ENCODE results near the gene GARNL3. TPM values are rescaled to one million over a fixed set of nuclear protein-coding genes. Genes with fewer than 3 reads are reported as not detected.
A peak's percentile ranks its signal among the peaks of the same experiment; 100 is the strongest.

GARNL3 gene
- total RNA-seq, 1 donor from 2014 or later: 31.4 TPM

DNA sequence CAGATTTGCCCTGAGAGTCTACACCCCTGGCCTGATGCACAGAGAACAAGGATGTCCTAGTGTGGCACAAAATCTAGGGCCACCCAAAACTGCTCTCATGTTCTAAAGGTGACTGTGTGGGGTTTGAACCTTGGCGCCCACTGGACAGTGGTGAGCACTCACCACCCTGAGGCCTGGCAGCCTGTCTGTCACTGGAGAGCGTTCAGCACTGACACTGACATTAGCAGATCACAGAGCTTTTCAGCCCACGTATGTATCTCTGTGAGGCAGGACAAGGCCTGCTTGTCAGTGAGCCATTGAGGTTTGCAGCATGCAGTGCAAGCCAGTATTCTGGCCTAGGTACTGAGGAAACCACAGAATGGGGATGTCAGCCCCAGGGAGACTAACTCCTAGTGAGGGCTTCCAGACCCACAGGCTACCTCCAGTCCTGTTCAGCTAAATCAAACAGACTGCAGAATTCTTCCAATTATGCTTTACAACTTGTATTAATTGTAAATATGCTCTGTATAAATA, 93.5 kb downstream of the GARNL3 start:
- peaks cover 13% of the 10 kb centered on the region for H3K4me1 ChIP-seq
- peak in 1 of 2 donors; percentile 83 for DNase-seq (ENCODE audit: extremely low spot score in 2 of 2)
- peaks cover 0 to 15% of the 10 kb centered on the region in 2 donors for H3K36me3 ChIP-seq
- intact Hi-C loops (cut with DNase I): no loop called here
- H3K27ac ChIP-seq: no peak overlapping the region
- no peak overlapping the region for H3K4me3 ChIP-seq
- no peak for TF ChIP-seq POLR2AphosphoS5 (IDR thresholded peaks at IDR 0.05; ENCODE audit: insufficient read depth in 1 of 2, low read depth in 1 of 2)
- no peak for TF ChIP-seq POLR2A (IDR thresholded peaks at IDR 0.05)
- TF ChIP-seq, protein P1, sequence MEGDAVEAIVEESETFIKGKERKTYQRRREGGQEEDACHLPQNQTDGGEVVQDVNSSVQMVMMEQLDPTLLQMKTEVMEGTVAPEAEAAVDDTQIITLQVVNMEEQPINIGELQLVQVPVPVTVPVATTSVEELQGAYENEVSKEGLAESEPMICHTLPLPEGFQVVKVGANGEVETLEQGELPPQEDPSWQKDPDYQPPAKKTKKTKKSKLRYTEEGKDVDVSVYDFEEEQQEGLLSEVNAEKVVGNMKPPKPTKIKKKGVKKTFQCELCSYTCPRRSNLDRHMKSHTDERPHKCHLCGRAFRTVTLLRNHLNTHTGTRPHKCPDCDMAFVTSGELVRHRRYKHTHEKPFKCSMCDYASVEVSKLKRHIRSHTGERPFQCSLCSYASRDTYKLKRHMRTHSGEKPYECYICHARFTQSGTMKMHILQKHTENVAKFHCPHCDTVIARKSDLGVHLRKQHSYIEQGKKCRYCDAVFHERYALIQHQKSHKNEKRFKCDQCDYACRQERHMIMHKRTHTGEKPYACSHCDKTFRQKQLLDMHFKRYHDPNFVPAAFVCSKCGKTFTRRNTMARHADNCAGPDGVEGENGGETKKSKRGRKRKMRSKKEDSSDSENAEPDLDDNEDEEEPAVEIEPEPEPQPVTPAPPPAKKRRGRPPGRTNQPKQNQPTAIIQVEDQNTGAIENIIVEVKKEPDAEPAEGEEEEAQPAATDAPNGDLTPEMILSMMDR (IDR thresholded peaks at IDR 0.05): no peak
- no peaks in the 10 kb centered on the region for H3K27me3 ChIP-seq
- H3K9me3 ChIP-seq: no peaks in the 10 kb centered on the region

DNA sequence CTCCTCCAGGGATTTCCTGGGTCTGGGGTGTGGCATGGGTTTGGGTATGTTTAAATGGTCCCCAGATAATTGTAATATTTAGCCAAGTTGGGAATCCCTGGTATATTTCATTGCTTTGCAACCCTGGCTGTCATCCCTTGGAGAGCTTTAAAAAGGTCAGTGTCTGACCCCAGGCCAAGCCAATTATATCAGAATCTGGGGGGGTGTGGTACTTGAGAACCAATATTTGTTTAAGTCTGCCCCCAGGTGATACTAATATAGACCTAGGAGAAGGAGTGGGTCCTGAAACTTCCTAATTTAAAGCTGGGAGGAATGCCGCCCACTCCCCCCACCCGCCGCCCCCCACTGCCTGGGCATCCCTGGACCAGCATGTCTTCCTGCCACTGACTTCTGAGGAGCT, 94.2 kb downstream of the GARNL3 start:
- intact Hi-C loops (cut with DNase I): no loop called here
- H3K4me1 ChIP-seq: peaks cover 13% of the 10 kb centered on the region
- no peak overlapping the region for H3K27ac ChIP-seq
- peak in 1 of 2 donors; percentile 62 for DNase-seq (ENCODE audit: extremely low spot score in 2 of 2)
- peaks cover 0 to 15% of the 10 kb centered on the region in 2 donors for H3K36me3 ChIP-seq
- TF ChIP-seq POLR2A (IDR thresholded peaks at IDR 0.05) (no peak), POLR2AphosphoS5 (IDR thresholded peaks at IDR 0.05; ENCODE audit: insufficient read depth in 1 of 2, low read depth in 1 of 2) (no peak)
- TF ChIP-seq, protein P1 (IDR thresholded peaks at IDR 0.05): no peak
- no peak overlapping the region for H3K4me3 ChIP-seq
- no peaks in the 10 kb centered on the region for H3K9me3 ChIP-seq
- H3K27me3 ChIP-seq: no peaks in the 10 kb centered on the region

DNA sequence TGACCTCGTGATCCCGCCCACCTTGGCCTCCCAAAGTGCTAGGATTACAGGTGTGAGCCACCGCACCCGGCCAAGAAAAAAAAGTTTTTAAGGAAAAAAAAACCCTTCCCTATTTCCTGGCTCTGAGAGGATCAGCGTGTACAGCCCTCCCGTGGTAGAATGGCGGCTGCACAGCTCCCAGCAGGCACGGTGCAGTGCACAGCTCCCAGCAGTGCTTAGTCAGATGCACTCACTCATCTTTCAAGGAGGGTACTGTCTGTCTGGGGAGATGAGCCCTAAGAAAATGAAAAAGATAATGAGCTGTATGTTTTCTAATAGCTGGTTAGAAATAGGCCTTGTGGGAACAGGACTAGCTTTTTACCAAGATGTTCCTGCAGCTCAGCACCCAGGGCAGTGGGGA, 95.7 kb downstream of the GARNL3 start:
- intact Hi-C loops (cut with DNase I): no loop called here
- Histone ChIP-seq H3K27ac (no peak overlapping the region), H3K9me3 (no peaks in the 10 kb centered on the region)

DNA sequence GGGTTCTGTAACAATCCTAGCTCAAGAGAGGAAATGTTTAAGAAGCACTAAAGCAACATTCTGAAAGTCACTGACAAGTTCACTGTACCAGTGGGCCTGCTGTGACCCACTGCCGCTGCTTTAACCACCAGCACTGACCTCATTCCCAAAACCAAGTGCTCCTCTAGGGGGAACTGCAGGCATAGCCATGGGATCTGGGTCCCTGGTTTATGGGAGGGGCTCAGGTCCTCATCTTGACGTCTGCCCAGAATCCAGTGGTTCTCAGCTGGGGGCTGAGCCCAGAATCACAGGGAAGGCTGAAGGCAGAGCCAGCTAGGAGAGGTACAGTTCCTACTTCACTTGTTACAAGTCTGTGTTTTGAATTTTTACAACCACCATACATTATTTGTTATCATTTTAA, 96.3 kb downstream of the GARNL3 start:
- H3K27ac ChIP-seq: no peak overlapping the region
- no peak for TF ChIP-seq POLR2A (IDR thresholded peaks at IDR 0.05)
- no peak for TF ChIP-seq POLR2AphosphoS5 (IDR thresholded peaks at IDR 0.05; ENCODE audit: insufficient read depth in 1 of 2, low read depth in 1 of 2)
- TF ChIP-seq, protein P1 (IDR thresholded peaks at IDR 0.05): no peak
- H3K4me1 ChIP-seq: peaks cover 13% of the 10 kb centered on the region
- H3K4me3 ChIP-seq: no peak overlapping the region
- H3K9me3 ChIP-seq: no peaks in the 10 kb centered on the region
- H3K36me3 ChIP-seq: peaks cover 0 to 6% of the 10 kb centered on the region in 2 donors
- DNase-seq (ENCODE audit: extremely low spot score in 2 of 2): no peak
- intact Hi-C loops (cut with DNase I): no loop called here
- no peaks in the 10 kb centered on the region for H3K27me3 ChIP-seq

More for the DNA sequence above, 95.7 kb downstream of the GARNL3 start:
- Histone ChIP-seq H3K4me1 (peaks cover 13% of the 10 kb centered on the region), H3K27me3 (no peaks in the 10 kb centered on the region), H3K4me3 (no peak overlapping the region), H3K36me3 (peaks cover 0 to 12% of the 10 kb centered on the region in 2 donors)
- DNase-seq (ENCODE audit: extremely low spot score in 2 of 2): peak in 1 of 2 donors; percentile 37
- TF ChIP-seq POLR2AphosphoS5 (IDR thresholded peaks at IDR 0.05; ENCODE audit: insufficient read depth in 1 of 2, low read depth in 1 of 2) (no peak), POLR2A (IDR thresholded peaks at IDR 0.05) (no peak)
- TF ChIP-seq, protein P1 (IDR thresholded peaks at IDR 0.05): no peak

DNA sequence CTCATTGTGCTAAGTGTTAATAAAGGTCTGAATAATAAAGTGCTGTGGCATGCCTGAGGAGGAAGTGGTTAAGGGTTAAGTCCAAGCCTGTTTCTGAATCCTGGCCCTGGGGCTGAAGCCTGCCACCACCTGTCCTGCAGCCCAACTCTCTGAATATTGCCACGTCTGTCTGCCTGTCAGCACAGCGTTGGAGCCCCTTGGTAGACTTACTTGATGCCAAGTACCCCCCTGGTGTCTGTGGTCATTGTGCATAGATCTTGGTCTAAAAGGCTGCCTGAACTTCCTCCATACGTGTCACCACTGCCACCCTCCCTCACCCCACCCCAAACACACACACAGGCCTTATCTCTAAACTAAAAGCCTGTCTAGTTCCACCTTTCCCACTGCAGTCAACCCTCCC, 97.0 kb downstream of the GARNL3 start:
- H3K27ac ChIP-seq: no peak overlapping the region
- no peaks in the 10 kb centered on the region for H3K9me3 ChIP-seq
- no peaks in the 10 kb centered on the region for H3K27me3 ChIP-seq
- peaks cover 0 to 6% of the 10 kb centered on the region in 2 donors for H3K36me3 ChIP-seq
- peaks cover 13% of the 10 kb centered on the region for H3K4me1 ChIP-seq
- peak in 1 of 2 donors; percentile 83 for DNase-seq (ENCODE audit: extremely low spot score in 2 of 2)
- intact Hi-C loops (cut with DNase I): no loop called here
- TF ChIP-seq POLR2AphosphoS5 (IDR thresholded peaks at IDR 0.05; ENCODE audit: insufficient read depth in 1 of 2, low read depth in 1 of 2): no peak
- no peak for TF ChIP-seq POLR2A (IDR thresholded peaks at IDR 0.05)
- TF ChIP-seq, protein P1 (IDR thresholded peaks at IDR 0.05): no peak
- H3K4me3 ChIP-seq: no peak overlapping the region

Measured in vagina (tissue), 2 donors.